Non-pigmented ciliary epithelial cell (primary cell): ENCODE results near the gene CATSPERZ.

ENCODE experiments used
- DNase-seq: peaks from one replicate; pipeline ENCODE4 v3.0.0-alpha.2; 2010; ENCODE audit warnings: low read depth

Gene CATSPERZ

DNA sequence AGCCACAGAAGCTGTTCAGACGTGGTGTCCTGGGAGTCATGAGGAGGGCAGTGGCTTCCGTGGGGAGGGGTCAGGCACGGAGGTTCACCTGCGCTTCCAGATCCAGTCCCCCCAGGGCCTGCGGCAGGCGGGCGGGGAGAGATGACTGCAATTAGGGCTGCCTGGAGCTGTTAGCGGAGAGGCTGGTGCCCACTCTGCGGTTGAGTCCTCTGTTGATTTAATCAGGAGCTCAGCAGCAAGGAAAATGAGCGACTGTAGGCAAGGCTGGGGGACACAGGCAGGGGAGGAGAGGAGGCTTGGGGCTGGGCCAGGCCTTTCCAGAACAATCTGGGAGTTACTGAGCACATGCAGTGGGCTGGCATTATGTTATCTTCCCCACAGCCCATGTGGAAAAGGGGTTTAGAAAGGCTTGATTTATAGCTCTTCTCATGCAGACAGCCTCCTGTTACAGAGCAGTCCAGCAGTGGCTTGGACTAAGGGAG lies 35.7 kb upstream of the CATSPERZ start:
- DNase-seq = no peak

GRCh38 chr11:64265176-64266160 lies 34.7 kb upstream of the CATSPERZ start:
- no peak for DNase-seq

DNA sequence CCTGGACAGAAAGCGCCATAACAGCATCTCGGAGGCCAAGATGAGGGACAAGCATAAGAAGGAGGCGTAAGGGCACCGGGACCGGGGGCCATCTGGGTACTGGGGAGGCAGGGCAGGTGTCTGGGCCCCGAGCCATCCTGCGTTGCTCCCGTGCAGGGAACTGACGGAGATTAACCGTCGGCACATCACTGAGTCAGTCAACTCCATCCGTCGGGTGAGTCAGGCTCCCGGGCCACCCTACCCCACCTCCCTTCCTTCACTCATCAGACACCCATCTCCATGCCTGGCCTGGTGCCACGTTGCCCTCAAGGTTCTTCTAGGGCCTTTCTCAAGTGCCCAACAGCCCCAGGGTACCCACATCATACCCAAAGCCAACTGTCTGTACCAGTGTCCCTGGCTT lies 33.8 kb upstream of the CATSPERZ start:
- DNase-seq = no peak

DNA sequence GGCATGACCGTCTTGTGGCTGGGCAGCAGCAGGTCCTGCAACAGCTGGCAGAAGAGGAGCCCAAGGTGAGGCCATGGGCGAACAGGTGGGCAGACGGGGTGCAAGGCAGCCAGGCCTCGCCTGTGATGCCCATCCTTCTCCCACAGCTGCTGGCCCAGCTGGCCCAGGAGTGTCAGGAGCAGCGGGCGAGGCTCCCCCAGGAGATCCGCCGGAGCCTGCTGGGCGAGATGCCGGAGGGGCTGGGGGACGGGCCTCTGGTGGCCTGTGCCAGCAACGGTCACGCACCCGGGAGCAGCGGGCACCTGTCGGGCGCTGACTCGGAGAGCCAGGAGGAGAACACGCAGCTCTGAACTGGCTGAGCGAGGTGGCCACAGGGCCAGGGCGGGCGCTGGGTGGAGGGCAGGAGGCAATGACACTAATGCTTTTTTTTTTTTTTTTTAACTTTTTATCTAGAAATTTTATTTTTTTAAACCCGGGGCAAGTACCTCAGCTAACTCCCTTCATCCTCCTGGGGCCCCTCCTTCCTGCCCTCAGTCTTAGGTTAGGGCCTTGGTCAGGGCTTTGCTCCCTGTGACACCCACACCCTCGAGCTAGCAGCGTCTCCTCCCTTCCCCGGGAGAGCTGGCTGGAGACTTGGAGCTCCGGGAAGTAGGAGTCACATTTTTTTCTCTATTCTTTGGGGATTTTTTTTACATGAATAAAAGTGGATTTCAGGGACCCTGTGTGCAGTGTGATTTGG lies 32.8 kb upstream of the CATSPERZ start:
- DNase-seq = no peak

GRCh38 chr11:64268025-64268892 lies 31.9 kb upstream of the CATSPERZ start:
- DNase-seq = no peak

- no peak for DNase-seq
Measured at GRCh38 chr11:64268893-64269539, 31.1 kb upstream of the CATSPERZ start.

DNA sequence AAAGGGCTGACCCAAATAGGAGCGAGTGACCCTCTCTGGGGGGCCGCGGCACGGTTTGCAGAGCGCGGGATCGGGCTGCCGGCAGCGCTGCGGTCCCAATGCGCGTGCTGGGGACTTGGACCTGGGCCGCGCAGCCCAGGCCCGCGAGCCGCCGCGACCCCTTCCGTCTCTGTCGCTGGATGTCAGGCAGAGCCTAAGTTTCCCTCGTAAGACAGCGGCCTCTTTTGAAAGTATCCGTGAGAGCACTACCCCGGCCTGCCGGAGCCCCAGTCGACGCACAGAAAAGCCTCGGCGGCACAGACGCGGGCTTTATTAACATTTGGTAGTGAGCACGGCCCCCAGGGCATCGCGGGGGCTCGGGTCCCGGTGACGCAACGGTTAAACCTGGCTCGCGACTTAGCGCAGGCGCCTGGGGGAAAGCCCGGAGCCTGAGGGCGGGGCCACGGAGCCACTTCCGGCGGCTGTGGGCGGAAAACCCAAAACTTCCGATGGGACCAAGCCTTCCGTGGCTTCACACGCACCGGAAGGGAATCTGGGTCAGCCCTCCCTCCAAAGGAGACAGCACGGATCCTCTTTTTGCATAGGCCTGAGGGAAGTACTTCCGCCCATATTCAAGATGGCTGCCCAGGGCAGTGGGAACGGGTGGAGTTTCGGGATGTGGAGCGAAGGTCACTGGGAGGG lies 30.5 kb upstream of the CATSPERZ start:
- DNase-seq = peak; percentile 99

GRCh38 chr11:64275031-64275800 lies 24.9 kb upstream of the CATSPERZ start:
- no peak for DNase-seq

GRCh38 chr11:64275841-64276240 lies 24.3 kb upstream of the CATSPERZ start:
- no peak for DNase-seq

DNA sequence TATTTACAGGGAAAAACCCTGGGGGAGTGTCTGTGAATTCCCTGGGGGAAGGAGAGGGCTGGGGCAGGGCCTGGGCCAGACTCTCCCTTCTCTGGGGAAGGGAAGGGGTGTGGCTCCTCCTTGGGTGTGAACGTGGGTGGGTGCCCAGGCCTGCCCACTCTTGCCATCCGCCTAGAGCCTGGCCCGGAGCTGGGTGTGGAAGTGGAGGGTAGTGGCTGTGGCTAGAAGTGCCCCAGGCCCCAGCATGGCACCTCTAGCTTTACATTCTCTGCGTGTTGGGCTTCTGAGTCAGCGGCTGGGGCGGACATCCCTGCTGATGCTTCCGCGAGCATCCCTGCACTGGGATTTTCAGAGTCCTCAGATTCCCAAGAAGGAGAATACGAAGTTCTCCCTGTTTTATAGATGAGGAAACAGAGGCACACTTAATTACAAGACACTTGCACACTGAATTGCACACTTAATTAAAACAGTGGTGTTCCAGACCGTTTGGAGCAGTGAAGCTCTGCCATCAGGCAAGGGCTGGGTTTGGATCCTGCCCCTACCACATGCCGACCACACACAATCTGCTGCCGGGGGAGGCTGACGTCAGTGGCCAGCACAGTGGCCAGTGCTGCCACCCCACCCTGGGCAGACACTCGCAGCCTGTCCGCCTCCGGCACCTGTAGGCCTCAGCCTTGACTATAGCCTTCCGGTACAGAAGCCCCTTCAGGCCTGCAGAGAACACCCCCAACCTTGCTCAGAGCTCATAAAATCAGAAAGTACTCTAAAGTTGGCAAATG lies 23.3 kb upstream of the CATSPERZ start:
- no peak for DNase-seq

- DNase-seq = no peak
Measured at GRCh38 chr11:64278576-64279190, 21.5 kb upstream of the CATSPERZ start.

GRCh38 chr11:64281957-64282770 lies 18.0 kb upstream of the CATSPERZ start:
- no peak for DNase-seq

GRCh38 chr11:64283092-64283491 lies 17.1 kb upstream of the CATSPERZ start:
- DNase-seq = no peak

DNA sequence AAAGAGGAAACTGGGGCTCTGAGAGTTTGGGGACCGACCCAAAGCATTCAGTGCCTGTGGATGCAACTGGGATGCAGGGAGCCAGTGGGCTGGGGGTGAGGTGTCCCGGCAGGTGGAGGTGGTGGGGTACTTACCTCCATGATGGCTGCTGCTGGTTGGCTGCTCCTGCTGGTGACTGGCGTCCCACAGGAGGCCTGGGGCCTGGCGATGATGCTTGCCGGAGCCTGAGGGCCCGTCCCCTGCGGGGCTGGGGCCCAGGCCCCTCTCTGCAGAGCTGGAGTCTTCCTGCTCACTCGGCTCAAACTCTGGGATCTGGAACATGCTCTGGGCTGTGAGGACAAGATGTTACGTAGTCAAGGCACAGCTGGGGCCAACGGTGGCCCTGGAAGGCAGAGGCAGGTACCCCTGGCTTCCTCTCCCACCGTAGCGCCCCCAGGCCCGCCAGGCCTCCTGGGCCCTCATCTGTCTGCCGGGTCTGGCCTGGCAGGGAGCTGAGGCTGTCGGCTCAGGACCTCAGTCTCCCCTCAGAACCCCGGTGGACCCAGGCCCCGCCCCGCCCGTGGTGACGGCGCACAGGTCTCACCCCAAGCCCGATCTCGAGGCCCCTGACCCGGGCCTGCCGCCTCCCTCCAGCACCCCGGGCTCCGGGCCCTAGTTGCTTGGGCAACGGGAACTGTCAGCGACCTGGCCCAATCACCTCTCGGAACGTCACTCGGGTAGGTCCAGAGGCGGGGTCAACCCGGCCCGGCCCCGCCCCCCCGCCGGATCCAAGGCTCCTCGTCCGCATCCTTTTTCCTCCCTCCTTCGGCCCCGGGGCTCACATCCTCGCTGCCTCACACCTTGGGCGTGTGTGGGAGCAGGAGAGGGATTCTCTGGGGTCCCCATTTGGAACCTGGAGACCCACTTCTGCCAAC lies 15.9 kb upstream of the CATSPERZ start, which contains the start of gene BAD:
TSS of gene BAD (minus strand) at position 618 of the 914 bp plus-strand sequence. CDS start at position 321, 297 bp downstream.
- peak; percentile 54 for DNase-seq

DNA sequence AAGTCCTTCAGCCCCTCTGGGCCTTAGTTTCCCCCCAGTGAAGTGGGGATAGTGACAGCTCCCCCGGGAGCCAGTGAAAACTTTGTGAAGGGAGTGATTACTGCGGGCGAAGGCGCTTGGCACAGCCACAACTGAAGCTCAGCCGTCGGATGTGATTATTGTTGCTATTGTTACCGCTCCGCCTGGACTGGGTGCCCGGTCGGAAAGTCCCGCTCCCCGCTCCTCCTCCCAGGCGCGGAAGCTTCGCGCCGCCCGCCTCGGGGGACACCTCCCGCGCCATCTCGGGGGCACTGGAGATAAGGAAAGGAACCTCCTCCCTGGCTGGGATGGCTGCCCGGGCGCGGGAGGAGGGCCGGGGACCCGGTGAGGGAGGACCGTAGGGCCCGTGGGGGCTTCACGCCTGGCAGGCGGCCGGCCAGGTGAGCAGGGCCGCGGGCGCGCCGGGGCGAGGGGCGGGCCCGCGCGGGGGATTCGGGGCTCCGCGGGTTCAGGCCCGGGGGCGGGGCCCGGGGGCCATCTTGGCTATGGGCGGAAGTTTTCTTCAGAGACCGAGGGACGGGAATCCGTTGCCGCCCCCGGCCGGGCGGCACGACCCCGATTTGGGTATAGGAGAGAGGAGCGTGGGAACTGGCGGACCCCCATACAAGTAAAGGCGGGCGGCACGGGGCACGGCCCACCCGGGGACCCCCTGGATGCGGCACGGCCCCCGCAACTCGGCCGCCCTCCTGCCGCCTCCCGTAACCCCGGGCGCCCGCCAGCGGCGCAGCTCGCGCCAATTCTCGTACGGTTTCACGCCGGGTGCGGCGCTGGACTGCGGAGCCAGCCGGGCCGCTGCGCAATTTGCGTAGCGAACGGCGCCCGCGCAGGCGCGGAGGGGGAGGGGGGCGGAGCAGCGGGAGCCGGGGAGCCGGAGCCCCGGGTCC lies 14.9 kb upstream of the CATSPERZ start, which contains the start of gene GPR137:
TSS of gene GPR137 (plus strand) at position 887 of the 923 bp plus-strand sequence. CDS start 677 bp downstream, outside the sequence.
- DNase-seq = no peak
